ENCODE measurements around the gene TMOD1. TPM values are rescaled to one million over a fixed set of nuclear protein-coding genes. Genes with fewer than 3 reads are reported as not detected.

The TMOD1 gene
- total and polyA plus RNA-seq, 2 of the 13 experiments (the other 11 are each of a cell fraction or from before 2014, with no cell fraction given) = 0.04 to 0.07 TPM

- TF ChIP-seq ZNF142 (CRISPR knock-in tag; IDR thresholded peaks at IDR 0.05) (no peak), ZC3H4 (CRISPR knock-in tag; IDR thresholded peaks at IDR 0.05; ENCODE audit: borderline replicate concordance) (no peak), PAWR (CRISPR knock-in tag; IDR thresholded peaks at IDR 0.05; ENCODE audit: borderline replicate concordance) (no peak), ZNF574 (CRISPR knock-in tag; IDR thresholded peaks at IDR 0.05) (no peak), ZNF776 (CRISPR knock-in tag; IDR thresholded peaks at IDR 0.05) (no peak), HNRNPUL1 (IDR thresholded peaks at IDR 0.05; ENCODE audit: low read depth, low read length) (no peak), MEIS2 (CRISPR knock-in tag; IDR thresholded peaks at IDR 0.05) (no peak), SUZ12 (IDR thresholded peaks at IDR 0.05; ENCODE audit: low read depth, low read length) (no peak), ZNF646 (CRISPR knock-in tag; IDR thresholded peaks at IDR 0.05) (no peak), MLXIP (CRISPR knock-in tag; IDR thresholded peaks at IDR 0.05; ENCODE audit: borderline replicate concordance) (no peak)
Observed at GRCh38 chr9:97615439-97616072, 114.1 kb downstream of the TMOD1 start (continued).
